ENCODE results near the gene UMODL1.

Gene UMODL1

DNA sequence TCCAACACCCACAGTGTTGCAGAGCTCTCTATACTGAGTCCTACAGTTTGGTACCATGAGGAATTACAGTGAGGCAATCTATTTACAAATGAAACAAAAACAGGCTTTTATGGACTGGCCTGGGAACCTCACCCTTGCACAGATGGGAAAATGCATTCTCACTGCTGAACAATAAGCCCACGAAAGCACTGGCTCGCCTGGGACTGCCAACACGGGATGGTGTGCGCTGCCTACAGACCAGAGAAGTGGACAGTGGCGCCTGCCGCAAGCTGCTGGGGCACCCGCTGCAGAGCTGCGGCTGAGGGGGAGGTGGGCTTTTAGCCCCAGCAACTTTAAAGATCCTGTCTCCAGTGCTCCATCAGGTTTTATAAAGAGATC is 119.4 kb downstream of the UMODL1 start:
- no peak for DNase-seq (ENCODE audit: low read depth)
- TF ChIP-seq, protein P1, sequence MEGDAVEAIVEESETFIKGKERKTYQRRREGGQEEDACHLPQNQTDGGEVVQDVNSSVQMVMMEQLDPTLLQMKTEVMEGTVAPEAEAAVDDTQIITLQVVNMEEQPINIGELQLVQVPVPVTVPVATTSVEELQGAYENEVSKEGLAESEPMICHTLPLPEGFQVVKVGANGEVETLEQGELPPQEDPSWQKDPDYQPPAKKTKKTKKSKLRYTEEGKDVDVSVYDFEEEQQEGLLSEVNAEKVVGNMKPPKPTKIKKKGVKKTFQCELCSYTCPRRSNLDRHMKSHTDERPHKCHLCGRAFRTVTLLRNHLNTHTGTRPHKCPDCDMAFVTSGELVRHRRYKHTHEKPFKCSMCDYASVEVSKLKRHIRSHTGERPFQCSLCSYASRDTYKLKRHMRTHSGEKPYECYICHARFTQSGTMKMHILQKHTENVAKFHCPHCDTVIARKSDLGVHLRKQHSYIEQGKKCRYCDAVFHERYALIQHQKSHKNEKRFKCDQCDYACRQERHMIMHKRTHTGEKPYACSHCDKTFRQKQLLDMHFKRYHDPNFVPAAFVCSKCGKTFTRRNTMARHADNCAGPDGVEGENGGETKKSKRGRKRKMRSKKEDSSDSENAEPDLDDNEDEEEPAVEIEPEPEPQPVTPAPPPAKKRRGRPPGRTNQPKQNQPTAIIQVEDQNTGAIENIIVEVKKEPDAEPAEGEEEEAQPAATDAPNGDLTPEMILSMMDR (IDR thresholded peaks at IDR 0.05; ENCODE audit: insufficient read depth, low read depth, low read length, missing control alignments): no peak
- no peak overlapping the region for H3K4me3 ChIP-seq (ENCODE audit: low read length)

DNA sequence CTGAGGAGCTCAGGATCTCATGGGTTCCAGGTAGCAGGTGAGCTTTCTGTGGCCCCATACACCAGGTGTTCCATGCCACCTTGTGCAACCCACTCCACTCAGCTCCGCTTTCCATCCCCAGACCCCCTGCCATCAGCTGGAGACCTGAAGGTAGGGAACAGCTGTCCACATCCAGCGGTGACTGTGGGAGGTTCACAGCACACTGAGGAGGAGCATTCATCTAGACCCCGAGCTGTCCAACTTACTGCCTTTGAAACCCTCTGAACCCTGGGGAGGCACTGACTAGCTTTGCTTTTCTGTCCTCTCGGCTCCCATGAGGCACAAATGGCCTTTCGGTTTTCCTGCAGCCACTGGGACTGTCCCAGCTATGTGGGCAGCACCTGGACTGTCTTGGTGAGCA is 119.9 kb downstream of the UMODL1 start:
- DNase-seq (ENCODE audit: low read depth): no peak
- H3K4me3 ChIP-seq (ENCODE audit: low read length): no peak overlapping the region
- TF ChIP-seq, protein P1 (IDR thresholded peaks at IDR 0.05; ENCODE audit: insufficient read depth, low read depth, low read length, missing control alignments): no peak

DNA sequence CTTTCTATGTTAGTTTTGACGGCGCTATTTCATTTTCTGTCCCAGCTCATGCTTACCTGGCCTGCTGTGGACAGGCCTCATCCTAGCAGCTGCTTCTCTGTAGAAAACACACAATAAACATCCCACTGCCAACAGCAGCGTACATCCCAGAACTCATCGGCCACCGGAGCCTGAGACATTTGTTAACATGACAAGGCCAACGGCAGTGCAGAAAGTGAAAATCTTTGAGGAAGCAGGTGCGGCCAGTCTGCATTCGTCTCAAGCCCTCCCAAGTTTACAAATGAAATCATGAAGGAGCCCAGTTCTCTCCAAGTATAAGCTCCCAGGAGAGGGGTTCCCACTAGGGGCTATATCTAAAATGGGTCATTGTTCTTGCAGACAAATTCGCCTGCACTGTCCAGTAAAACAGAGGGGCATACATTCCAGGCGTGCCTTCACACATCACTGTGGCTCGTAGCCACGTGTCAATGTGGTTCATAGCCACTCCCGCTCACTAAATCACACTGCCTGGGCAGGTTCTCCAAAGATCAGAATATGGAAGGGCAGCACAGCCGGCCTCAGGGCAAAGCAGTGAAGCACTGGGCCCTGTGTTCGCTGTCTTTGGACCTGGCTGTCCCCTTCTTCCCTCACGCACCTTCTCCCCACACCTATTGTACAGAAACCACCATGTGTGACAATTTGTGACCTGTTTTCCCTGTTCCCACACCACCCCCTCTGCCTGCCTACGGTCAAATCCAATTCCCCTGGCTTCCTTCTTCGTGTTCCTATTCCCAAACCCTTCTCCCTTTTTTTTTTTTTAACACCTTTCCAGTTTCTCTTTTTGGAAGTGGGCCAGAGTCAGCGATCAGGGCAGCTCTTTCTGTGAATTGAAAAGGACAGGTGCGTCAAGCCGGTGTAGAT is 120.8 kb downstream of the UMODL1 start:
- peak; percentile 52 for DNase-seq (ENCODE audit: low read depth)
- TF ChIP-seq, protein P1 (IDR thresholded peaks at IDR 0.05; ENCODE audit: insufficient read depth, low read depth, low read length, missing control alignments): no peak
- H3K4me3 ChIP-seq (ENCODE audit: low read length): no peak overlapping the region

Data from epithelial cell of esophagus (primary cell).